Measurements from ENCODE around the gene YWHAG. TPM values are rescaled to one million over a fixed set of nuclear protein-coding genes. Genes with fewer than 3 reads are reported as not detected.

The YWHAG gene
- total and polyA plus RNA-seq, 2 of the 13 experiments (the other 11 are each of a cell fraction or from before 2014, with no cell fraction given) = 36.9 to 67.5 TPM

- TF ChIP-seq FOXP4 (CRISPR knock-in tag; IDR thresholded peaks at IDR 0.05) = no peak
- no peak for TF ChIP-seq REXO4 (CRISPR knock-in tag; IDR thresholded peaks at IDR 0.05; ENCODE audit: borderline replicate concordance)
- no peak for TF ChIP-seq STAT6 (CRISPR knock-in tag; IDR thresholded peaks at IDR 0.05; ENCODE audit: borderline replicate concordance)
- no peak for TF ChIP-seq RBM22 (optimal IDR thresholded peaks at IDR 0.05; ENCODE audit: low read length)
- TF ChIP-seq XRCC5 (optimal IDR thresholded peaks at IDR 0.05; ENCODE audit: low read length) = peak; percentile 62
- TF ChIP-seq ZNF496 (CRISPR knock-in tag; IDR thresholded peaks at IDR 0.05; ENCODE audit: insufficient replicate concordance) = no peak
- TF ChIP-seq EP300 (IDR thresholded peaks at IDR 0.05; ENCODE audit: low read depth in 2 of 2, low read length in 2 of 2) = peak in 1 of 2 experiments; percentile 23; a peak in 1 of 4 replicates
- no peak for TF ChIP-seq EP300 (CRISPR knock-in tag; IDR thresholded peaks at IDR 0.05; ENCODE audit: borderline replicate concordance)
- TF ChIP-seq TCF7L2 (IDR thresholded peaks at IDR 0.05; ENCODE audit: low read depth, low read length) = no peak
- TF ChIP-seq ZBTB44 (CRISPR knock-in tag; IDR thresholded peaks at IDR 0.05) = no peak
- TF ChIP-seq TAF15 (IDR thresholded peaks at IDR 0.05; ENCODE audit: low read depth, low read length, poor library complexity, severe bottlenecking) = no peak
- peak; percentile 46 for TF ChIP-seq YY1 (IDR thresholded peaks at IDR 0.05; ENCODE audit: insufficient read depth, insufficient replicate concordance, low read depth, low read length)
- TF ChIP-seq MTERF4 (CRISPR knock-in tag; IDR thresholded peaks at IDR 0.05) = no peak
- peak; percentile 30; the same call in 1 of the 2 replicates for TF ChIP-seq SP5 (CRISPR knock-in tag; IDR thresholded peaks at IDR 0.05; ENCODE audit: borderline replicate concordance, low read depth)
- no peak for TF ChIP-seq ZMYM3 (CRISPR knock-in tag; IDR thresholded peaks at IDR 0.05)
- TF ChIP-seq HDAC6 (IDR thresholded peaks at IDR 0.05; ENCODE audit: low read depth, low read length) = no peak
- TF ChIP-seq MNT (IDR thresholded peaks at IDR 0.05) = no peak
- TF ChIP-seq CENPX (CRISPR knock-in tag; IDR thresholded peaks at IDR 0.05) = no peak
- no peak for TF ChIP-seq RFX1 (IDR thresholded peaks at IDR 0.05)
- TF ChIP-seq SAFB2 (CRISPR knock-in tag; IDR thresholded peaks at IDR 0.05; ENCODE audit: borderline replicate concordance, low read depth) = no peak
These were observed 64.3 kb downstream of the YWHAG start (continued) for GRCh38 chr7:76294344-76295024.
